ENCODE results near the gene SSR4. TPM values are rescaled to one million over a fixed set of nuclear protein-coding genes. Genes with fewer than 3 reads are reported as not detected.

The SSR4 gene
- total RNA-seq (2021; fragmentation: NEBNext Ultra II Directional; extraction: Animal tissue kit (Norgen Biotek cat#: 25700)) (161 and 168 TPM in 2 replicates), polyA plus RNA-seq (2011; rRNA removed) (642 and 734 TPM in 2 replicates), polyA minus RNA-seq (2011; rRNA and poly(A)+ RNA removed) (125 and 128 TPM in 2 replicates)
- polyA plus RNA-seq (2011; cell fraction: cytosol; rRNA removed): 365 TPM
- 398 TPM for polyA plus RNA-seq (2011; cell fraction: nucleus; rRNA removed)
- 175 to 309 TPM (median 297 TPM) in 4 replicates for polyA plus RNA-seq (2012, experiment 1 of 2)
- polyA plus RNA-seq (2012, experiment 2 of 2): 443 TPM
- polyA plus RNA-seq (2013, experiment 1 of 2): 365 TPM
- polyA plus RNA-seq (2013, experiment 2 of 2): 421 TPM
- polyA minus RNA-seq (2011; cell fraction: cytosol; rRNA and poly(A)+ RNA removed): 271 TPM
- 60.7 TPM for polyA minus RNA-seq (2011; cell fraction: nucleus; rRNA and poly(A)+ RNA removed)
- long read RNA-seq, experiment 1, transcript SSR4-203 (6 exons, 643 nt): major isoform, 133 of 162 reads
- long read RNA-seq, experiment 1, transcript SSR4-210 (5 exons, 701 nt): minor isoform, 11 of 162 reads
- long read RNA-seq, experiment 1, partial matches to known transcripts: 5 of 162 reads
- long read RNA-seq, experiment 1, other reads (novel, unspliced or antisense): 10 of 162 reads
- long read RNA-seq, experiment 2, partial matches to known transcripts: 1 of 15 reads
- long read RNA-seq, experiment 2, other reads (novel, unspliced or antisense): 11 of 15 reads

DNA sequence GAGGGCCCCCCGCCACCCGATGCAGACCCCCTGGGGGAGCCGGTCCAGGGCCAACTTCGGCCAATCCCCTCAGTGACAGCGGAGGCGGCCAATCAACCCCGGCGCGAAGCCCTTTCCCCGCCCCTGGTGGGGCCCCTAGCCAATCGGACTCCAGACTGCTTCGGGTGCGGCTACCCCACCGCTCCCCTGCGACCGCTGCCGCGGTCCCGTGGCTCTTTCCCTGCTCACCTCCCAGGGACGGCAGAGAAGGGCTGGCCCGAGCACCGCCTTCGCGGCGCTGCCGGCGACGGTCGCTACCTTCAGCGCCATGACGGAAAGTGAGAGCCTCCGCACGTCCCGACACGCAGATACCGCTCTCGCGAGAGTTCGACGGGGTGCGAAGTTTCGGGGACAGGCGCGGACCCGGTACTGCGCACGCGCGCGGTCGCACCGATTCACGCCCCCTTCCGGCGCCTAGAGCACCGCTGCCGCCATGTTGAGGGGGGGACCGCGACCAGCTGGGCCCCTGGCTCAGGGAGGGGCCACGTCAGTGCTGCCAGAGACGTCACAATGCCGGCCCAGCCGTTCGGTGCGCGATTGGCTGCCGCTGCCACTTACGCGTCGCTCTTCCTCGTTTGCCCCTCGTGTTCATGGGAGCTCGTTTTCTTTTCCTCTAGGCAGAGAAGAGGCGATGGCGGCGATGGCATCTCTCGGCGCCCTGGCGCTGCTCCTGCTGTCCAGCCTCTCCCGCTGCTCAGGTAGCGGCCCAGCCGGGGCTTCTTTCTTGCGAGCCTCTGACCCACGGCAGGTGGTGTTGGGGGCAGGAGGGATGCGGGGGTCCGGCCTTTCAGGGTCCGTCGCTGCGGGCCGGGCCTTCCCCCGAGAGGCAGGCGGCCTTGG, at the start of gene SSR4, which contains the start of gene IDH3G:
Gene SSR4, plus strand, starts transcription at position 651 of the 879 bp plus-strand sequence. Its CDS starts 20 bp downstream, at position 671.
Gene IDH3G, minus strand, starts transcription at position 358 of the 879 bp plus-strand sequence. Its CDS starts 49 bp downstream, at position 309.
- Histone ChIP-seq H4K5ac (ENCODE audit: insufficient read length, low read depth, low read length) (peak within 1 kb of the TSS; percentile 92), H3K27me3 (replicated peaks in 1 of 4; ENCODE audit: control insufficient read depth in 3 of 4, extremely low read depth in 1 of 4, insufficient read depth in 3 of 4, low read length in 3 of 4) (no peaks in the 10 kb centered on the region), H2BK15ac (ENCODE audit: low read length) (no peak within 1 kb of the TSS), H3K18ac (ENCODE audit: extremely low read depth, low read length) (peak within 1 kb of the TSS; percentile 95; the same call in 1 of the 2 replicates), H3K14ac (ENCODE audit: insufficient read length) (no peak within 1 kb of the TSS), H4K8ac (ENCODE audit: extremely low read depth, insufficient read depth, low read length) (peak within 1 kb of the TSS; percentile 98), H3K36me3 (ENCODE audit: control insufficient read depth in 2 of 4, insufficient read depth in 4 of 4, low read length in 3 of 4) (peaks cover 0 to 25% (median 6%) of the 10 kb centered on the region in 4 experiments; a peak in 3 of 8 replicates), H3K23me2 (ENCODE audit: low read depth, low read length) (peaks cover 2% of the 10 kb centered on the region; the same call in 1 of the 2 replicates), H3K27ac (ENCODE audit: low read depth, low read length) (peak within 1 kb of the TSS; percentile 96; the same call in 1 of the 2 replicates), H3K9ac (replicated peaks in 1 of 4; ENCODE audit: extremely low read depth in 1 of 4, low read depth in 3 of 4, low read length in 3 of 4) (peak within 1 kb of the TSS; percentile 65 to 97 (median 93)), H2AK5ac (ENCODE audit: low read depth, low read length) (no peak within 1 kb of the TSS), H3K4me3 (ENCODE audit: extremely low read depth in 1 of 4, insufficient read depth in 2 of 4, low read depth in 3 of 4, low read length in 4 of 4) (peak within 1 kb of the TSS; percentile 77 to 92 (median 83)), H3K4ac (replicated peaks; ENCODE audit: insufficient read length, low read depth, low read length) (peak within 1 kb of the TSS; percentile 53), H3K23ac (ENCODE audit: insufficient read length) (no peak within 1 kb of the TSS), H2BK5ac (ENCODE audit: low read depth, low read length) (peak within 1 kb of the TSS; percentile 94), H3K4me2 (ENCODE audit: insufficient read depth in 1 of 2, low read depth in 2 of 2, low read length in 2 of 2) (peak within 1 kb of the TSS; percentile 59 to 85), H3K56ac (replicated peaks; ENCODE audit: insufficient read length, low read depth, low read length) (no peak within 1 kb of the TSS), H2BK120ac (replicated peaks; ENCODE audit: low read depth, low read length) (no peak within 1 kb of the TSS), H3K79me1 (ENCODE audit: low read depth, low read length) (no peaks in the 10 kb centered on the region; the same call in none of the 2 replicates), H2BK12ac (ENCODE audit: low read depth, low read length) (no peak within 1 kb of the TSS), H3K79me2 (ENCODE audit: control insufficient read depth in 1 of 2, insufficient read depth in 2 of 2, low read length in 2 of 2) (peaks cover 0 to 34% of the 10 kb centered on the region in 2 experiments; a peak in 1 of 4 replicates), H3K4me1 (replicated peaks in 1 of 4; ENCODE audit: control insufficient read depth in 3 of 4, insufficient read depth in 4 of 4, low read length in 3 of 4) (peaks cover 0 to 17% (median 6%) of the 10 kb centered on the region in 4 experiments; a peak in 4 of 7 replicates), H4K20me1 (replicated peaks in 1 of 2; ENCODE audit: control insufficient read depth in 1 of 2, insufficient read depth in 2 of 2, low read length in 2 of 2) (peaks cover 0 to 8% of the 10 kb centered on the region in 2 experiments), H4K91ac (replicated peaks; ENCODE audit: insufficient read length, low read length) (peak within 1 kb of the TSS; percentile 91), H2BK20ac (ENCODE audit: low read length) (no peak within 1 kb of the TSS), H2AFZ (ENCODE audit: low read length) (peak within 1 kb of the TSS; percentile 95; the same call in 1 of the 2 replicates), H3K9me3 (ENCODE audit: insufficient read depth in 2 of 2, low read depth in 1 of 2, low read length in 1 of 2) (no peaks in the 10 kb centered on the region)
- FAIRE-seq: peak; percentile 87
- 0% methylated on average over 4 of the region's 92 CpGs; no CpG with 5 or more reads in 1 of the 2 experiments for WGBS, 2 experiments (ENCODE audit: extremely low coverage in 1 of 2, insufficient coverage in 1 of 2, insufficient read length in 1 of 2, insufficient replicate concordance in 2 of 2, low coverage in 1 of 2, low lambda C conversion rate in 2 of 2, missing lambda C conversion rate in 1 of 2)
- peak; percentile 81 to 91 for DNase-seq (ENCODE audit: low read depth in 1 of 2, low spot score in 2 of 2)
- ChIA-PET POLR2A (ENCODE audit: partially characterized antibody) (interaction anchor here (0.7 to 2.9 kb wide), 20 partner anchors 8 to 174 kb away, joined by 3 to 22 read pairs (median 3); partner anchors contain the start of gene NAA10), CTCF (ENCODE audit: partially characterized antibody) (interaction anchor here (0.8 to 1.4 kb wide), 6 partner anchors 12 to 90 kb away, joined by 3 to 4 read pairs (median 4); no protein-coding TSS in a partner anchor)
- TF ChIP-seq ZNF274 (IDR thresholded peaks at IDR 0.05; ENCODE audit: borderline replicate concordance, extremely low read depth, low read length) (no peak), CHD2 (IDR thresholded peaks at IDR 0.05; ENCODE audit: low read length) (peak; percentile 94), CREB1 (IDR thresholded peaks at IDR 0.05) (peak; percentile 92), SP2 (IDR thresholded peaks at IDR 0.05; ENCODE audit: low read length) (peak; percentile 54), RAD21 (IDR thresholded peaks at IDR 0.05 in 1 of 2, conservative IDR thresholded peaks at IDR 0.05 in 1 of 2; ENCODE audit: low read depth in 2 of 2, low read length in 2 of 2) (no peak)

Measured in H1 (cell line).